ENCODE data around the gene SLC16A12. TPM values are rescaled to one million over a fixed set of nuclear protein-coding genes. Genes with fewer than 3 reads are reported as not detected.

Gene SLC16A12, protein sequence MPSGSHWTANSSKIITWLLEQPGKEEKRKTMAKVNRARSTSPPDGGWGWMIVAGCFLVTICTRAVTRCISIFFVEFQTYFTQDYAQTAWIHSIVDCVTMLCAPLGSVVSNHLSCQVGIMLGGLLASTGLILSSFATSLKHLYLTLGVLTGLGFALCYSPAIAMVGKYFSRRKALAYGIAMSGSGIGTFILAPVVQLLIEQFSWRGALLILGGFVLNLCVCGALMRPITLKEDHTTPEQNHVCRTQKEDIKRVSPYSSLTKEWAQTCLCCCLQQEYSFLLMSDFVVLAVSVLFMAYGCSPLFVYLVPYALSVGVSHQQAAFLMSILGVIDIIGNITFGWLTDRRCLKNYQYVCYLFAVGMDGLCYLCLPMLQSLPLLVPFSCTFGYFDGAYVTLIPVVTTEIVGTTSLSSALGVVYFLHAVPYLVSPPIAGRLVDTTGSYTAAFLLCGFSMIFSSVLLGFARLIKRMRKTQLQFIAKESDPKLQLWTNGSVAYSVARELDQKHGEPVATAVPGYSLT
- under 0.01 and 0.17 TPM in 2 replicates for total RNA-seq

GRCh38 chr10:89535171-89536012 lies at the start of gene SLC16A12:
SLC16A12 (minus strand) TSS chr10:89535594; CDS start chr10:89462578, 73,016 bp downstream.

DNA sequence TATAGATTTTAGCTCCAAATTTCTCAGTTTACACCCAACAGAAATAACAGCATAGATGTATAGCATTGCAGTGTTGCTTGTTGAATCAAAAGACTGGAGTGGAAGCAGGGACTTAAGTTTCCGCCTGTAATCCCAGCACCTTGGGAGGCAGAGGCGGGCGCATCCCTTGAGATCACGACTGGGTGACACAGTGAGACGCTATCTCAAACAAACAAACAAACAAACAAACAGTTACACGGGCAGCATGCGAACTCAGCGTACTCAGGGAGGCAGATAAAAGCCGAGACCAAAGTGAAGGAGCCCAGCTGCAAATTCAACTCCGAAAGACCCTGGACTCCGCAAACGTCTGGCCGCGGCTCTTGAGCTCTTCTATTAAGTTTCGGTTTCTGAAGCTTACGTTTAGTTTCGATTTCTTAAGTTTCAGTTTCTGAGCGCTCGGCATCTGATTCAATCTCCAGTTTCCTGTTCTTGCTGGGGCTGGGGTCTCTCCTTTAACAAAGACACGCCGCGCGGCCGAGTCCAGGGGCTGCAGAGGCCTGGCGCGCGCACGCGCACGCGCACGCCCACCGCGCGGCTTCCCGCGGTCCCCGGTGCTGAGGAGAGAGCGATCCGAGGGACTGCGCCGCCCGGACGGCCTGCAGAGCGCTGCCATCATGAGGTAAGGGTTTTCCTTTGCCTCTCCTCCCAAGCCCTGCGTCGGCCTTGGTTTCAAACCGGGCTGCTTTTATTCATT lies 121.1 kb downstream of the SLC16A12 start, which contains the start of gene IFIT5:
IFIT5 (plus strand) TSS at position 423 of the 733 bp plus-strand sequence; CDS start at position 654, 231 bp downstream.

GRCh38 chr10:89391907-89392756 lies 143.3 kb downstream of the SLC16A12 start, which contains the start of gene IFIT1:
IFIT1 (plus strand) TSS chr10:89392623; CDS start chr10:89392713, 90 bp downstream.

Other genes with a start within 250 kb of the SLC16A12 start
- 8.7 and 15.7 TPM in 2 replicates for gene IFIT2, start 233.5 kb downstream of the SLC16A12 start, total RNA-seq
- 30.6 and 34.6 TPM in 2 replicates for gene IFIT3, start 207.6 kb downstream of the SLC16A12 start, total RNA-seq
- not detected in 2 replicates for gene IFIT1B, start 157.5 kb downstream of the SLC16A12 start, total RNA-seq
- 34.9 and 42.3 TPM in 2 replicates for gene IFIT1, start 143.0 kb downstream of the SLC16A12 start, total RNA-seq
- 27.0 and 27.5 TPM in 2 replicates for gene IFIT5, start 121.0 kb downstream of the SLC16A12 start, total RNA-seq
- gene PANK1, start 109.6 kb upstream of the SLC16A12 start, total RNA-seq = 7.1 and 11.6 TPM in 2 replicates
- 3.3 and 29.2 TPM in 2 replicates for gene KIF20B, start 166.0 kb upstream of the SLC16A12 start, total RNA-seq